PFSK-1 (cell line): ENCODE results near the gene IL36B.

Source experiments
- POLR2AphosphoS5 ChIP-seq: IDR thresholded peaks from 2 replicates; pipeline ENCODE4 v1.6.1; 2012; ENCODE audit warnings: low read depth, mild to moderate bottlenecking, control low read depth, low read length, moderate library complexity
- TAF1 ChIP-seq: IDR thresholded peaks from 2 replicates; pipeline ENCODE4 v1.6.1; 2012; ENCODE audit warnings: low read length, control low read depth, borderline replicate concordance; ENCODE audit not compliant: insufficient read depth

DNA sequence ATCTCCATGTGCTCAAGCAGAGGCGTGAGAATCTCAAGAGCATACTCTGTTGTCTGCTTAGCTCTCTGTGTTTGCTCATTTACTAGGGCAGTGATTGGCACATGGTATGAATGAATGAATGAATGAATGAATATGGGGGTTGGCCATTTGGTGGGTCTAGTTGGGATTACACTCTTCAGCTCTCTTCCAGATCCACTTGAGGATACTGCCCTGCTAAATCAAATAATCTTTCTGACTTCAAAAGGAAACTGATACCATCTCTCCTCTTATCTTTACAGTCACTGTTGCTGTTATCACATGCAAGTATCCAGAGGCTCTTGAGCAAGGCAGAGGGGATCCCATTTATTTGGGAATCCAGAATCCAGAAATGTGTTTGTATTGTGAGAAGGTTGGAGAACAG is 72.9 kb downstream of the IL36B start:
- no peak for TF ChIP-seq TAF1
- TF ChIP-seq POLR2AphosphoS5: no peak
